PC-9 (cell line): Measurements from ENCODE around the gene SLC22A14. TPM values are rescaled to one million over a fixed set of nuclear protein-coding genes. Genes with fewer than 3 reads are reported as not detected.

Experiments
- BruUV-seq: library from RNA; stranded (reverse); fragments of 400-500 nt; replicated peaks from 2 replicates; lab custom pipeline; 2021; lab: Mats Ljungman, UMichigan
- CTCF ChIA-PET: fragments of 300-600 bp; sonication (Branson Sonifier 250); formaldehyde crosslinking; loops from one replicate; lab custom pipeline; 2022; ENCODE audit warnings: antibody characterized with exemption; lab: Charles Lee
- POLR2A ChIA-PET: fragments of 300-600 bp; sonication (Branson Sonifier 250); formaldehyde crosslinking; loops from one replicate; lab custom pipeline; 2022; ENCODE audit warnings: antibody characterized with exemption; ENCODE audit not compliant: unreplicated experiment; lab: Charles Lee
- DNase-seq, 2 experiments: peaks; one replicate each; pipeline versions ENCODE4 v3.0.0 to v3.0.0-alpha.2; 2015 to 2022; ENCODE audit warnings: mixed read lengths in 1 of 2
- H2AFZ ChIP-seq: fragments of 200-600 bp; sonication (generic); 2 replicates; pipeline ENCODE4 v1.8.1; 2017; ENCODE audit warnings: antibody characterized with exemption
- H3F3A ChIP-seq: fragments of 200-600 bp; sonication (generic); 2 replicates; pipeline ENCODE4 v1.8.1; 2017; ENCODE audit warnings: antibody characterized with exemption, mild to moderate bottlenecking, low read depth; ENCODE audit not compliant: insufficient read depth
- H3K27ac ChIP-seq: fragments of 200-600 bp; sonication (generic); 2 replicates; pipeline ENCODE4 v1.6.1; 2016; ENCODE audit warnings: mixed run types
- H3K27me3 ChIP-seq: fragments of 200-600 bp; sonication (generic); 2 replicates; pipeline ENCODE4 v1.6.1; 2016; ENCODE audit warnings: low read depth, mixed run types; ENCODE audit not compliant: insufficient read depth
- H3K36me3 ChIP-seq: fragments of 200-600 bp; sonication (generic); 2 replicates; pipeline ENCODE4 v1.6.1; 2016; ENCODE audit warnings: low read depth, mixed run types
- H3K4me1 ChIP-seq: fragments of 200-600 bp; sonication (generic); replicated peaks from 2 replicates; pipeline ENCODE4 v1.6.1; 2016; ENCODE audit warnings: mixed run types; ENCODE audit not compliant: insufficient read depth
- H3K4me2 ChIP-seq: fragments of 200-600 bp; sonication (generic); 2 replicates; pipeline ENCODE4 v1.6.1; 2017; ENCODE audit warnings: mixed run types
- H3K4me3 ChIP-seq: fragments of 200-600 bp; sonication (generic); 2 replicates; pipeline ENCODE4 v1.6.1; 2016; ENCODE audit warnings: mixed run types
- H3K79me2 ChIP-seq: fragments of 200-600 bp; sonication (generic); 2 replicates; pipeline ENCODE4 v1.6.1; 2017; ENCODE audit warnings: low read depth, mixed run types
- H3K9me2 ChIP-seq: fragments of 200-600 bp; sonication (generic); 2 replicates; pipeline ENCODE4 v1.8.1; 2017; ENCODE audit warnings: mild to moderate bottlenecking; ENCODE audit not compliant: insufficient read depth
- H3K9me3 ChIP-seq: fragments of 200-600 bp; sonication (generic); 2 replicates; pipeline ENCODE4 v1.8.1; 2016; ENCODE audit warnings: low read depth; ENCODE audit not compliant: insufficient read depth
- H4K20me1 ChIP-seq: fragments of 200-600 bp; sonication (generic); 2 replicates; pipeline ENCODE4 v1.8.1; 2017; ENCODE audit not compliant: insufficient read depth
- CTCF ChIP-seq: fragments of 200-600 bp; sonication (generic); conservative IDR thresholded peaks from 2 replicates; pipeline ENCODE4 v1.6.1; 2017; ENCODE audit warnings: mixed run types, antibody characterized with exemption, mild to moderate bottlenecking, moderate library complexity
- EZH2 ChIP-seq: fragments of 200-600 bp; sonication (generic); IDR thresholded peaks from 2 replicates; pipeline ENCODE4 v1.8.0; 2017; ENCODE audit warnings: antibody characterized with exemption, low read depth
- intact Hi-C: fragments of 100-400 bp; cut with micrococcal nuclease; formaldehyde crosslinking; loops from one replicate; pipeline ENCODE4 v1.10.0; 2022; ENCODE audit not compliant: unreplicated experiment
- total RNA-seq: library from RNA; stranded (reverse); gene quantifications from 2 replicates; pipeline ENCODE4 v1.2.3, GENCODE V29; 2021

SLC22A14 gene
- total RNA-seq, 1 experiment from 2014 or later, result not detected

GRCh38 chr3:38364721-38365400, 82.8 kb downstream of the SLC22A14 start:
- no peaks in the 10 kb centered on the region for H3K9me3 ChIP-seq
- POLR2A ChIA-PET, result no interaction called here
- no peak overlapping the region for H3K4me3 ChIP-seq
- no peak overlapping the region for H2AFZ ChIP-seq
- no peak for DNase-seq
- H3K79me2 ChIP-seq, result no peaks in the 10 kb centered on the region
- BruUV-seq, result no TSS peak
- intact Hi-C loops, result no loop called here
- H3K9me2 ChIP-seq, result no peaks in the 10 kb centered on the region
- H3K4me1 ChIP-seq, result no peaks in the 10 kb centered on the region
- no peaks in the 10 kb centered on the region for H4K20me1 ChIP-seq
- CTCF ChIA-PET, result no interaction called here
- TF ChIP-seq CTCF (no peak), EZH2 (no peak)
- no peaks in the 10 kb centered on the region for H3F3A ChIP-seq
- no peak overlapping the region for H3K4me2 ChIP-seq
- no peak overlapping the region for H3K27ac ChIP-seq
- no peaks in the 10 kb centered on the region for H3K27me3 ChIP-seq
- H3K36me3 ChIP-seq, result no peaks in the 10 kb centered on the region

- H3K27me3 ChIP-seq, result no peaks in the 10 kb centered on the region
- BruUV-seq, result no TSS peak
- no peak for TF ChIP-seq EZH2
- no peak for TF ChIP-seq CTCF
- H3K27ac ChIP-seq, result no peak overlapping the region
- H3F3A ChIP-seq, result no peaks in the 10 kb centered on the region
- no peaks in the 10 kb centered on the region for H3K36me3 ChIP-seq
- H3K9me2 ChIP-seq, result no peaks in the 10 kb centered on the region
- no peak overlapping the region for H3K4me2 ChIP-seq
- no peaks in the 10 kb centered on the region for H3K79me2 ChIP-seq
- CTCF ChIA-PET, result no interaction called here
- DNase-seq, result no peak
- H3K9me3 ChIP-seq, result no peaks in the 10 kb centered on the region
- H2AFZ ChIP-seq, result no peak overlapping the region
- intact Hi-C loops, result no loop called here
- no peak overlapping the region for H3K4me3 ChIP-seq
- POLR2A ChIA-PET, result no interaction called here
- no peaks in the 10 kb centered on the region for H4K20me1 ChIP-seq
- no peaks in the 10 kb centered on the region for H3K4me1 ChIP-seq
Observed at GRCh38 chr3:38365469-38366062, 83.5 kb downstream of the SLC22A14 start.

- Histone ChIP-seq H3K27me3 (no peaks in the 10 kb centered on the region), H3K4me2 (no peak overlapping the region), H4K20me1 (no peaks in the 10 kb centered on the region), H3F3A (no peaks in the 10 kb centered on the region), H3K36me3 (no peaks in the 10 kb centered on the region), H3K27ac (no peak overlapping the region), H3K4me1 (no peaks in the 10 kb centered on the region), H3K9me2 (no peaks in the 10 kb centered on the region), H3K9me3 (no peaks in the 10 kb centered on the region), H3K4me3 (no peak overlapping the region), H2AFZ (no peak overlapping the region), H3K79me2 (no peaks in the 10 kb centered on the region)
- ChIA-PET CTCF (no interaction called here), POLR2A (no interaction called here)
- no peak for DNase-seq
- intact Hi-C loops, result no loop called here
- TF ChIP-seq EZH2, result no peak
- TF ChIP-seq CTCF, result no peak
- BruUV-seq, result no TSS peak
Observed at GRCh38 chr3:38366082-38366481, 84.0 kb downstream of the SLC22A14 start.
